B cell (primary cell): Measurements from ENCODE around the gene RPS4Y1. TPM values are rescaled to one million over a fixed set of nuclear protein-coding genes. Genes with fewer than 3 reads are reported as not detected.

Experiments used
- ATAC-seq: fragments of 200-7000 bp; cut with Tn5 transposase; one replicate; pipeline ENCODE4 v1.10.0; 2021; ENCODE audit warnings: low read depth, mild to moderate bottlenecking, moderate number of reproducible peaks, moderate library complexity
- CTCF ChIA-PET: fragments of 350-600 bp; sonication (Branson Sonifier 250); formaldehyde crosslinking; loops from one replicate; lab custom pipeline; 2021; ENCODE audit warnings: antibody characterized with exemption, inconsistent platforms; lab: Charles Lee
- POLR2A ChIA-PET: fragments of 350-600 bp; sonication (Branson Sonifier 250); formaldehyde crosslinking; loops from one replicate; lab custom pipeline; 2021; ENCODE audit warnings: antibody characterized with exemption; lab: Charles Lee
- DNase-seq: peaks from one replicate; pipeline ENCODE4 v3.0.0; 2013
- H2AFZ ChIP-seq: 2 replicates; pipeline ENCODE4 v1.6.1; 2012; ENCODE audit warnings: mild to moderate bottlenecking, low read depth, low read length; ENCODE audit not compliant: insufficient read depth, poor library complexity, severe bottlenecking
- H3K27ac ChIP-seq, 2 donors: 1 replicate in 1 of 2; 2 replicates in 1 of 2; pipeline ENCODE4 v1.5.1; 2012 to 2013; ENCODE audit warnings: low read length in 2 of 2, mild to moderate bottlenecking in 2 of 2, moderate library complexity in 1 of 2
- H3K27me3 ChIP-seq, 4 experiments: fragments of 200-600 bp in 1 of 4; sonication (generic) in 1 of 4; replicated peaks in 1 of 4; 1 replicate in 2 of 4; 2 replicates in 2 of 4; pipeline versions ENCODE4 v1.6.1 to v1.7.0; 2013 to 2016; ENCODE audit warnings: low read length in 3 of 4, mild to moderate bottlenecking in 2 of 4, mixed read lengths in 1 of 4, moderate library complexity in 1 of 4; ENCODE audit not compliant: insufficient read depth in 4 of 4, control insufficient read depth in 3 of 4; ENCODE audit errors: control extremely low read depth in 1 of 4
- H3K36me3 ChIP-seq, 2 experiments: replicated peaks in 1 of 2; 1 replicate in 1 of 2; 2 replicates in 1 of 2; pipeline versions ENCODE4 v1.6.1 to v1.7.1; 2013; ENCODE audit warnings: low read length in 1 of 2; ENCODE audit not compliant: insufficient read depth in 2 of 2, control insufficient read depth in 1 of 2; ENCODE audit errors: control extremely low read depth in 1 of 2, extremely low read depth in 1 of 2
- H3K4me1 ChIP-seq, 2 donors: fragments of 200-600 bp in 1 of 2; sonication (generic) in 1 of 2; 1 replicate in 1 of 2; 2 replicates in 1 of 2; pipeline versions ENCODE4 v1.5.1 to v1.6.1; 2013 to 2017; ENCODE audit warnings: low read length in 2 of 2; ENCODE audit not compliant: control insufficient read depth in 2 of 2, insufficient read depth in 2 of 2
- H3K4me2 ChIP-seq: replicated peaks from 2 replicates; pipeline ENCODE3; 2012; ENCODE audit warnings: mild to moderate bottlenecking, low read depth, low read length; ENCODE audit not compliant: poor library complexity, severe bottlenecking
- H3K4me3 ChIP-seq, 5 experiments: fragments of 200-600 bp in 1 of 5; sonication (generic) in 1 of 5; 1 replicate in 3 of 5; 2 replicates in 2 of 5; pipeline versions ENCODE4 v1.5.1 to v1.7.0; 2011 to 2016; ENCODE audit warnings: low read length in 4 of 5, mild to moderate bottlenecking in 4 of 5, low read depth in 2 of 5, control low read depth in 1 of 5, moderate library complexity in 1 of 5; ENCODE audit not compliant: insufficient read depth in 1 of 5; ENCODE audit errors: control extremely low read depth in 1 of 5, extremely low read depth in 1 of 5
- H3K79me2 ChIP-seq: fragments of 200-600 bp; sonication (generic); one replicate; pipeline ENCODE4 v1.6.0; 2016; ENCODE audit warnings: low read length; ENCODE audit not compliant: control insufficient read depth, insufficient read depth
- H3K9ac ChIP-seq: fragments of 200-600 bp; sonication (generic); 2 replicates; pipeline ENCODE4 v1.6.1; 2017; ENCODE audit warnings: mild to moderate bottlenecking, low read length, moderate library complexity
- H3K9me3 ChIP-seq, 3 donors: one replicate each; pipeline versions ENCODE4 v1.6.1 to v1.7.1; 2013; ENCODE audit warnings: low read length in 2 of 3; ENCODE audit not compliant: control insufficient read depth in 2 of 3, insufficient read depth in 1 of 3; ENCODE audit errors: control extremely low read depth in 1 of 3
- H4K20me1 ChIP-seq: 2 replicates; pipeline ENCODE4 v1.6.0; 2012; ENCODE audit warnings: mild to moderate bottlenecking, low read length; ENCODE audit not compliant: insufficient read depth, control insufficient read depth, poor library complexity, severe bottlenecking
- H3K27ac Mint-ChIP-seq: one replicate; pipeline ENCODE4 v1.8.0; 2021; ENCODE audit warnings: mixed read lengths
- H3K27me3 Mint-ChIP-seq: one replicate; pipeline ENCODE4 v1.8.0; 2021; ENCODE audit warnings: mixed read lengths
- H3K4me1 Mint-ChIP-seq: one replicate; pipeline ENCODE4 v1.8.0; 2021; ENCODE audit warnings: mixed read lengths
- H3K4me3 Mint-ChIP-seq: one replicate; pipeline ENCODE4 v1.8.0; 2021; ENCODE audit warnings: mixed read lengths
- H3K9me3 Mint-ChIP-seq: one replicate; pipeline ENCODE4 v1.8.0; 2022; ENCODE audit warnings: mixed read lengths; ENCODE audit not compliant: insufficient read depth
- CTCF ChIP-seq: fragments of 200-600 bp; IDR thresholded peaks from one replicate; pipeline ENCODE4 v1.8.0; 2022; ENCODE audit warnings: antibody characterized with exemption, mild to moderate bottlenecking
- EZH2 ChIP-seq: IDR thresholded peaks from 2 replicates; pipeline ENCODE4 v1.6.1; 2012; ENCODE audit warnings: borderline replicate concordance, low read depth, mild to moderate bottlenecking, moderate library complexity, low read length; ENCODE audit not compliant: insufficient read depth, poor library complexity, severe bottlenecking
- WGBS: methylation state at CpG from one replicate; pipeline ENCODE4 v1.1.5; 2013; ENCODE audit warnings: missing lambda C conversion rate; ENCODE audit not compliant: insufficient coverage; 5-methylcytosine and 5-hydroxymethylcytosine counted together
- intact Hi-C: fragments of 100-400 bp; cut with micrococcal nuclease; formaldehyde crosslinking; loops from one replicate; pipeline ENCODE4 v1.10.0; 2022
- polyA plus RNA-seq: library from polyadenylated mRNA; depleted of rRNA; stranded (reverse); fragments of >200 nt; gene quantifications from 2 replicates; pipeline ENCODE4 v1.2.3, GENCODE V29; 2012
- total RNA-seq, 2 donors: library from RNA; stranded (reverse); fragments of 120-200 nt in 1 of 2; gene quantifications; 1 replicate in 1 of 2; 2 replicates in 1 of 2; pipeline versions ENCODE4 v1.2.3 to v1.2.4, GENCODE V29; 2013 to 2022

The RPS4Y1 gene
- total and polyA plus RNA-seq, 2 donors (not counting 1 experiment from before 2014, with no cell fraction given) = 304 TPM; not detected in 1

- POLR2A ChIA-PET = no interaction called here
- H3K4me3 ChIP-seq = no peak overlapping the region
- Mint-ChIP-seq H3K27me3 (peaks cover 13% of the 10 kb centered on the region), H3K4me3 (no peak overlapping the region), H3K9me3 (no peaks in the 10 kb centered on the region), H3K27ac (no peak overlapping the region), H3K4me1 (no peaks in the 10 kb centered on the region)
- no peaks in the 10 kb centered on the region for H4K20me1 ChIP-seq
- CTCF ChIA-PET = no interaction called here
- TF ChIP-seq EZH2 = no peak
- TF ChIP-seq CTCF = no peak
- DNase-seq (no peak), ATAC-seq (no peak)
- H3K27ac ChIP-seq = no peak overlapping the region
- no peaks in the 10 kb centered on the region for H3K9me3 ChIP-seq
- H3K27me3 ChIP-seq = no peaks in the 10 kb centered on the region
- no peaks in the 10 kb centered on the region for H3K36me3 ChIP-seq
- H3K4me1 ChIP-seq = no peaks in the 10 kb centered on the region
- H2AFZ ChIP-seq = no peak overlapping the region
- intact Hi-C loops = no loop called here
- H3K4me2 ChIP-seq = no peak overlapping the region
- H3K79me2 ChIP-seq = no peaks in the 10 kb centered on the region
- no peak overlapping the region for H3K9ac ChIP-seq
Measured at GRCh38 chrY:2797991-2798390, 43.4 kb upstream of the RPS4Y1 start.

DNA sequence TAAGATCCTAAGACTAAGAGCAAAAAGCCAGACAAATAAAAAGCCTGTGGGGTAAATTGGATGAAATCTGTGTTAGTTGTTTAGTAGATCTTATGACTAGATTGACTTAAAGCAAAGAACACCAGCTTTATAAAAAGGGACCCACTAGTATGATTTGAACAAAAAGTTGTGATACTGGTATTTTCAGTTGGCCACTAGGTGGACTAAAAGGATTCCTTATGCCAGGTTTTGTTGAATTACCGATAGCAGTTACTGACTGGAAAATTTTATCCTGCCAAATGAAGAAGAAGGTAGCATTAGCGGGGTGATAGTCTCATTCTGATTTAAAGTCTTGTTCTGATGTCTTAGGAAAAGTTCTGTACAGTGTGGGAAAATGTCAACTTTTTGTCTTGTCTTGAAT is 41.2 kb upstream of the RPS4Y1 start:
- no peak for DNase-seq

More for the DNA sequence above, 41.2 kb upstream of the RPS4Y1 start:
- no peak overlapping the region for H3K4me2 ChIP-seq
- no peaks in the 10 kb centered on the region for H3K79me2 ChIP-seq
- H3K4me3 Mint-ChIP-seq = no peak overlapping the region
- no peak overlapping the region for H2AFZ ChIP-seq
- H3K27ac Mint-ChIP-seq = no peak overlapping the region
- ChIA-PET POLR2A (no interaction called here), CTCF (no interaction called here)
- no peaks in the 10 kb centered on the region for H3K36me3 ChIP-seq
- H3K4me3 ChIP-seq = no peak overlapping the region
- no peaks in the 10 kb centered on the region for H3K9me3 ChIP-seq
- intact Hi-C loops = no loop called here
- no peaks in the 10 kb centered on the region for H3K27me3 ChIP-seq
- H3K27me3 Mint-ChIP-seq = peaks cover 7% of the 10 kb centered on the region
- H3K9me3 Mint-ChIP-seq = no peaks in the 10 kb centered on the region
- no peaks in the 10 kb centered on the region for H3K4me1 ChIP-seq
- TF ChIP-seq CTCF (peak; percentile 35), EZH2 (no peak)
- no peaks in the 10 kb centered on the region for H3K4me1 Mint-ChIP-seq
- ATAC-seq = no peak
- H3K9ac ChIP-seq = no peak overlapping the region
- no peaks in the 10 kb centered on the region for H4K20me1 ChIP-seq
- no peak overlapping the region for H3K27ac ChIP-seq
- WGBS = 47% methylated on average over 2 of the region's 2 CpGs
